ENCODE measurements around the gene PLEKHG1.

Gene PLEKHG1

DNA sequence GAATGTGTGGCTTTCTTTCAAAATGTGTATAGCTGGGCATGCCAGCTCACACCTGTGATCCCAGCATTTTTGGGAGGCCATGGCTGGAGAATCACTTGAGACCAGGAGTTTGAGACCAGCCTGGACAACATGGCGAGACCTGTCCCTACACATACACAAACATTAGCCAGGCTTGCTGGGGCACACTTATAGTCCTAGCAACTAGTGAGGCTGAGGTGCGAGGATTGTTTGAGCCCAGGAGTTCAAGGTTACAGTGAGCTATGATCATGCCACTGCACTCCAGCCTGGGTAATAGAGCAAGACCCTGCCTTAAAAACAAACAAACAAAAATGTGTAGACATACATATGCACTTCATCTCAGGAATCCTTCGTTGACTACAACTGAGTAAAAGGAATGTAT, 31.1 kb upstream of the PLEKHG1 start:
- peaks cover 0 to 4% of the 10 kb centered on the region in 2 donors for H3K27me3 ChIP-seq (ENCODE audit: control insufficient read depth in 2 of 2, insufficient read depth in 2 of 2, low read length in 2 of 2)
- no peak overlapping the region for H3K4me3 ChIP-seq (ENCODE audit: low read length in 2 of 2)
- peaks cover 0 to 8% of the 10 kb centered on the region in 2 donors for H3K4me1 ChIP-seq (ENCODE audit: control insufficient read depth in 2 of 2, insufficient read depth in 2 of 2, low read length in 2 of 2)
- H3K9ac ChIP-seq (ENCODE audit: low read depth in 1 of 2, low read length in 2 of 2) = no peak overlapping the region
- H3K27ac ChIP-seq (ENCODE audit: low read depth in 2 of 2, low read length in 2 of 2) = no peak overlapping the region
- no peaks in the 10 kb centered on the region for H3K36me3 ChIP-seq (ENCODE audit: control insufficient read depth in 2 of 2, insufficient read depth in 2 of 2, low read length in 2 of 2)
- no peaks in the 10 kb centered on the region for H3K9me3 ChIP-seq (ENCODE audit: control insufficient read depth in 2 of 2, low read length in 2 of 2)

DNA sequence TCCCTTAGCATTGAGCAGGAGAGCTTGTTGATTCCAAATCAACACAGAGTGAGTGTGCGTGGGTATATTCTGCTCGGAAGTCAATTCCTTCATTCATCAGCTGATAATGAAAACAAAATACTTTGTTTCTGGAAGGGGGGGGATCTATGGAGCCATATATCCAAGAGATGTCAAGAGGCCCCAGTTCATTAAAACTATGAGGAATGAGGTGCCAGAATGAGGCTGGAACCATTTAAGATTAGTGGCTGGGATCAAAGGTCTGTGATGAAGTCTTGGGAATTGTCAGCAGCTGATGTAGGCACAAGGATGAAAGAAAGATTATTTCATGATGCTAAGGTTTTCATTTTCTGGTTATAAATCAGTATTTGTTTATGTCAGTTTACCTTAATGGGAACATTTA, 30.5 kb upstream of the PLEKHG1 start:
- H3K36me3 ChIP-seq (ENCODE audit: control insufficient read depth in 2 of 2, insufficient read depth in 2 of 2, low read length in 2 of 2) = no peaks in the 10 kb centered on the region
- no peak overlapping the region for H3K9ac ChIP-seq (ENCODE audit: low read depth in 1 of 2, low read length in 2 of 2)
- H3K4me1 ChIP-seq (ENCODE audit: control insufficient read depth in 2 of 2, insufficient read depth in 2 of 2, low read length in 2 of 2) = peaks cover 0 to 8% of the 10 kb centered on the region in 2 donors
- H3K4me3 ChIP-seq (ENCODE audit: low read length in 2 of 2) = no peak overlapping the region
- H3K27me3 ChIP-seq (ENCODE audit: control insufficient read depth in 2 of 2, insufficient read depth in 2 of 2, low read length in 2 of 2) = peaks cover 0 to 4% of the 10 kb centered on the region in 2 donors
- no peak overlapping the region for H3K27ac ChIP-seq (ENCODE audit: low read depth in 2 of 2, low read length in 2 of 2)
- no peaks in the 10 kb centered on the region for H3K9me3 ChIP-seq (ENCODE audit: control insufficient read depth in 2 of 2, low read length in 2 of 2)

DNA sequence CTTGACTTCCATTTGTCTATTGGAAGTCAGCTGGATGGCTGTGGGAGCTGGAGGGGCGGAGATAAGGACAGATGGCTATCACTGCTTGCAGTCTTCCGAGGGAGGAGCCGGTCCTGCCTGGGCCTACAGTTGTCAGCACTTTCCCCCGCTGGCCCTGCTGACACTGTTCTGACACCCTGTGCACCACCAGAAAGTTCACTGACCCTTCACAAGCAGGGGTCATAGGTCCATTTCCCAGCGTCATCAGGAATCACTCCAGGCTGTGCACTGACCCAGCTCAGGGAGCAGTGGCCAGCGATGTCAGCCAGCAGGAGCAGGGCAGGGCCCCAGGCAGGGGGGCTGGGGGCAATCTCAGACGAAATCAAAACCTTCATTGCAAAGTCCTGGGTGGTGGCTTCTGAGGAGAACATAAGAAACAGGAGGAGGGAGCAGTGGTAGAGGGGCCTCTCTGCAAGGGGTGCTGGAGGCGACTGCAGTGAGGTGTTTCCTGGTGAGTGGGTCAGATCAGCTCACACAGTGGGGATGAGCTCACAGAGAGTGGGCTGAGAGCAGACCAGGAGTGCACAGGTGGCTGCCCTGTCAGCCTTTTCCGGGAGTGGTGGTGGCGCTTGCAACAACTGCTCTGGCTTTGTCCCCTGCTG, 26.5 kb upstream of the PLEKHG1 start:
- Histone ChIP-seq H3K9ac (ENCODE audit: low read depth in 1 of 2, low read length in 2 of 2) (no peak overlapping the region), H3K36me3 (ENCODE audit: control insufficient read depth in 2 of 2, insufficient read depth in 2 of 2, low read length in 2 of 2) (no peaks in the 10 kb centered on the region), H3K9me3 (ENCODE audit: control insufficient read depth in 2 of 2, low read length in 2 of 2) (no peaks in the 10 kb centered on the region), H3K27me3 (ENCODE audit: control insufficient read depth in 2 of 2, insufficient read depth in 2 of 2, low read length in 2 of 2) (peaks cover 0 to 4% of the 10 kb centered on the region in 2 donors), H3K4me1 (ENCODE audit: control insufficient read depth in 2 of 2, insufficient read depth in 2 of 2, low read length in 2 of 2) (no peaks in the 10 kb centered on the region), H3K27ac (ENCODE audit: low read depth in 2 of 2, low read length in 2 of 2) (no peak overlapping the region), H3K4me3 (ENCODE audit: low read length in 2 of 2) (no peak overlapping the region)

DNA sequence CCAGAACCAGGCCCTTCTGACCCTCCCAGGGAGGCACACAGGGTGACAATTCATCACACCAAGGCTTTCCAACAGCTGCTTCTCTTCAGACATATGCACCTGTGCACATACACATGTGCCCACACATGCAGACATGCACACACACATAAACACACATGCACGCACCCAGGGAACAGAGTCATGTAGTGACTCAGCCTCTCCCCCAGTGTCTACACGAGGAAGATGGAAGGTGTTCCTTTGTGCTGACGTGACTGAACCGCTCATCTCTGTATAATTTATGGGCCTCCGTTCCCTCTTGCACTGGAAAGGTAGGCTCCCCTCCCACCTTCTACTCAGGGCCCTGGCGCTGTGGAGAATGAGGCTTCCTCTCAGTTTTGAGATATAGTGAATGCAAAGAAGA, 23.8 kb upstream of the PLEKHG1 start:
- Histone ChIP-seq H3K4me3 (ENCODE audit: low read length in 2 of 2) (no peak overlapping the region), H3K9me3 (ENCODE audit: control insufficient read depth in 2 of 2, low read length in 2 of 2) (no peaks in the 10 kb centered on the region), H3K9ac (ENCODE audit: low read depth in 1 of 2, low read length in 2 of 2) (no peak overlapping the region), H3K27ac (ENCODE audit: low read depth in 2 of 2, low read length in 2 of 2) (no peak overlapping the region), H3K4me1 (ENCODE audit: control insufficient read depth in 2 of 2, insufficient read depth in 2 of 2, low read length in 2 of 2) (no peaks in the 10 kb centered on the region), H3K27me3 (ENCODE audit: control insufficient read depth in 2 of 2, insufficient read depth in 2 of 2, low read length in 2 of 2) (peaks cover 0 to 2% of the 10 kb centered on the region in 2 donors), H3K36me3 (ENCODE audit: control insufficient read depth in 2 of 2, insufficient read depth in 2 of 2, low read length in 2 of 2) (no peaks in the 10 kb centered on the region)

DNA sequence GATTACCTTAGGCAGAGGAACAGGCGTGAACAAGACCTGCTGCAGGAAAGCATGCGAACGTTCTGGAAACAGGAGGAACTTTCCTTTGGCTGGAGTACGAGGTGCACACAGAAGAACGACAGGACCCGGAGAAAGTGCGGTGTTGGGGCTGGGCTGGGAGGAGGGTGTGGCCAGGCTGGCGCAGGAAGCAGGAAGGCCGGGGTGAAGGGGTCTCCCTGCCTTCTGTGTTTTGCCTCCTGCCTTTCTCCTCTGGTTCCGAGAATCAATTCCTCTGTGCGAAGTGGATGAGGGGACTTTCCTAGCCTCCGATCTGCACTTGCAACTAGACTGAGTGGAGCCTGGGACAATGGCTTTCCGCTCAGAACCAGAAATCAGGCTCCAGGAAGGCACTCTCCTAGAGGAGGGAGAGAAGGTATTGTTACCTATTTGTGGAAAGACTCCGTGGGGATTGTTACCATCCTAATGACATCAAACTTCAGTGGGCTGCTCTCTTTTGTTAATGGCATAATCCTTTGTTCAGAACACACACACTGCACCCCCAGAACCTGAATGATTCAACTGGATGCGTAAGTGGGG, 22.9 kb upstream of the PLEKHG1 start:
- Histone ChIP-seq H3K27me3 (ENCODE audit: control insufficient read depth in 2 of 2, insufficient read depth in 2 of 2, low read length in 2 of 2) (no peaks in the 10 kb centered on the region), H3K4me3 (ENCODE audit: low read length in 2 of 2) (no peak overlapping the region), H3K4me1 (ENCODE audit: control insufficient read depth in 2 of 2, insufficient read depth in 2 of 2, low read length in 2 of 2) (no peaks in the 10 kb centered on the region), H3K9me3 (ENCODE audit: control insufficient read depth in 2 of 2, low read length in 2 of 2) (no peaks in the 10 kb centered on the region), H3K27ac (ENCODE audit: low read depth in 2 of 2, low read length in 2 of 2) (no peak overlapping the region), H3K9ac (ENCODE audit: low read depth in 1 of 2, low read length in 2 of 2) (no peak overlapping the region), H3K36me3 (ENCODE audit: control insufficient read depth in 2 of 2, insufficient read depth in 2 of 2, low read length in 2 of 2) (no peaks in the 10 kb centered on the region)

DNA sequence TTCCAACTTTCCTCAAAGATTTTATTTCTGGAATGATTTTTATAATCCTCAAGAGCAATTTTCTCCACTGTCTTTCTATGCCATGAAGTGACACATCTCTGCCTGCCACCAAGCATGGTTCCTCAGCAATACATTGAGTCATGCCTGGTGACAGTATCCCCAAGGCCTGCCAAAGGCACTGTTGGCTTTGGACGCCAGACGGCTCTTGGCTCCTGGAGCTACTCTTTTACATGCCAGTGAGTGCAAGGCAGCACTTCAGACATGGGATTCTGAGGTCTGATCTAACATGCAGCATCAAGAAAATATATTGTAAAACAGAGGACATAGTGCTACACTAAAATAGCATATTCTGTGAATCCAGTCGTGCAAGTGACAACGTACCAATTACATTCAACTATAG, 20.1 kb upstream of the PLEKHG1 start:
- H3K27ac ChIP-seq (ENCODE audit: low read depth in 2 of 2, low read length in 2 of 2) = no peak overlapping the region

DNA sequence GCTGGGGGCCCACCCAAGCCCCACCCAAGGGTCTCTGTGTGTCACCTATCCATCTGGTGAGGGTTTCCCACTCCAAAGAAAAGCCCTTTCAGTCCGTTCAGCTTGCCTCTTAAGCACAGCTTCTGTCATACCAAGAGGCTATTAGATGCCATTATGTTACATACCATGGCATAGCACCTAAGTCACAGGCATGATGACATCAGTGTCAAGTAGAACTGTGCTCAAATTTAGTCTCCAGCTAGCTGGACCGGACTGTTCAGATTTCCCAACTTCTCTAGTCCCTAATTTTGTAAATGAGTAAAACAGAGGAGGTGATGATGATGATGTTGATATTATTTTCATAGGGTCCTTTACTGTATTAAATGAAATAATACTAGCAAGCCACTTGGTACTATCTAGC, 19.2 kb upstream of the PLEKHG1 start:
- no peak overlapping the region for H3K4me3 ChIP-seq (ENCODE audit: low read length in 2 of 2)
- no peak overlapping the region for H3K9ac ChIP-seq (ENCODE audit: low read depth in 1 of 2, low read length in 2 of 2)
- no peaks in the 10 kb centered on the region for H3K9me3 ChIP-seq (ENCODE audit: control insufficient read depth in 2 of 2, low read length in 2 of 2)

More for the DNA sequence above, 20.1 kb upstream of the PLEKHG1 start:
- no peak overlapping the region for H3K4me3 ChIP-seq (ENCODE audit: low read length in 2 of 2)
- H3K4me1 ChIP-seq (ENCODE audit: control insufficient read depth in 2 of 2, insufficient read depth in 2 of 2, low read length in 2 of 2) = no peaks in the 10 kb centered on the region
- H3K9ac ChIP-seq (ENCODE audit: low read depth in 1 of 2, low read length in 2 of 2) = no peak overlapping the region
- no peaks in the 10 kb centered on the region for H3K9me3 ChIP-seq (ENCODE audit: control insufficient read depth in 2 of 2, low read length in 2 of 2)
- no peaks in the 10 kb centered on the region for H3K27me3 ChIP-seq (ENCODE audit: control insufficient read depth in 2 of 2, insufficient read depth in 2 of 2, low read length in 2 of 2)
- no peaks in the 10 kb centered on the region for H3K36me3 ChIP-seq (ENCODE audit: control insufficient read depth in 2 of 2, insufficient read depth in 2 of 2, low read length in 2 of 2)

DNA sequence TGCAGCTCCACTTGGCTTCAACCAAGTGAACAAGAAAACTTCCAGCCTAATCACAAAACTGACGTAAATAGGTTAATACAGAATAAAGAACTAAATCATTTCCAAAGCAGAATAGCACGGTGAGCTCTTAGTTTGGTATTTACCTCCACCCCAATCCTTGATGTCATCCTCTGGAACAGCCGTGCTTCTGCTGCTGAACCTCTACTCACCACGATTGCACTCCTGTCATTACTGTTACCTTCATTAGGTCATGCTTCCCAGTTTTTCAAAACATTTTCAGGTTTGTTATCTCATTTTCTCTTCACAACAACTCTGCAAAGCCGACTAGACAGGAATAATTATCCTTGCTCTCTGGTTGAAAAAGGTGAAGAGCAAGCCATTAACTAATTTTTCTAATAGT, 15.6 kb upstream of the PLEKHG1 start:
- H3K36me3 ChIP-seq (ENCODE audit: control insufficient read depth in 2 of 2, insufficient read depth in 2 of 2, low read length in 2 of 2) = no peaks in the 10 kb centered on the region

More for the DNA sequence above, 19.2 kb upstream of the PLEKHG1 start:
- H3K27me3 ChIP-seq (ENCODE audit: control insufficient read depth in 2 of 2, insufficient read depth in 2 of 2, low read length in 2 of 2) = no peaks in the 10 kb centered on the region
- no peaks in the 10 kb centered on the region for H3K4me1 ChIP-seq (ENCODE audit: control insufficient read depth in 2 of 2, insufficient read depth in 2 of 2, low read length in 2 of 2)
- H3K27ac ChIP-seq (ENCODE audit: low read depth in 2 of 2, low read length in 2 of 2) = no peak overlapping the region
- H3K36me3 ChIP-seq (ENCODE audit: control insufficient read depth in 2 of 2, insufficient read depth in 2 of 2, low read length in 2 of 2) = no peaks in the 10 kb centered on the region

DNA sequence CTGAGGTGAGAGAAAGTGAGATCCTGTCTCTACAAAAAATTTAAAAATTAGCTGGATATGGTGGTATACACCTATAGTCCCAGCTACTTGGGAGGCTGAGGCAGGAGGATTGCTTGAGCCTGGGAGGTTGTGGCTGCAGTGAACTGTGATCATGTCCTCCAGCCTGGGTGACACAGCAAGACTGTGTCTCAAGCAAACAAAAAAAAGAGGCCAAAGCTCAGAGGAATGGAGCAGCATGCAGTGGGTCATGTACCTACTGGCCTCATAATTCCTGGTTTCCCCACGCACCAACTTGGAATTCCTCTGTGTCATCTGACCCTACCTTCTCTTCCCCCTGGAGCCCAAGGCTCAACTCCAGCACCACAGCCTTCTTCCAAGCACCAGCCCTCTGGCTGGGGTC, 15.1 kb upstream of the PLEKHG1 start:
- Histone ChIP-seq H3K27ac (ENCODE audit: low read depth in 2 of 2, low read length in 2 of 2) (no peak overlapping the region), H3K9me3 (ENCODE audit: control insufficient read depth in 2 of 2, low read length in 2 of 2) (no peaks in the 10 kb centered on the region), H3K4me1 (ENCODE audit: control insufficient read depth in 2 of 2, insufficient read depth in 2 of 2, low read length in 2 of 2) (no peaks in the 10 kb centered on the region), H3K4me3 (ENCODE audit: low read length in 2 of 2) (no peak overlapping the region), H3K27me3 (ENCODE audit: control insufficient read depth in 2 of 2, insufficient read depth in 2 of 2, low read length in 2 of 2) (no peaks in the 10 kb centered on the region), H3K9ac (ENCODE audit: low read depth in 1 of 2, low read length in 2 of 2) (no peak overlapping the region), H3K36me3 (ENCODE audit: control insufficient read depth in 2 of 2, insufficient read depth in 2 of 2, low read length in 2 of 2) (no peaks in the 10 kb centered on the region)

More for the DNA sequence above, 15.6 kb upstream of the PLEKHG1 start:
- Histone ChIP-seq H3K27me3 (ENCODE audit: control insufficient read depth in 2 of 2, insufficient read depth in 2 of 2, low read length in 2 of 2) (no peaks in the 10 kb centered on the region), H3K27ac (ENCODE audit: low read depth in 2 of 2, low read length in 2 of 2) (no peak overlapping the region), H3K4me3 (ENCODE audit: low read length in 2 of 2) (no peak overlapping the region), H3K4me1 (ENCODE audit: control insufficient read depth in 2 of 2, insufficient read depth in 2 of 2, low read length in 2 of 2) (no peaks in the 10 kb centered on the region), H3K9me3 (ENCODE audit: control insufficient read depth in 2 of 2, low read length in 2 of 2) (no peaks in the 10 kb centered on the region), H3K9ac (ENCODE audit: low read depth in 1 of 2, low read length in 2 of 2) (no peak overlapping the region)

DNA sequence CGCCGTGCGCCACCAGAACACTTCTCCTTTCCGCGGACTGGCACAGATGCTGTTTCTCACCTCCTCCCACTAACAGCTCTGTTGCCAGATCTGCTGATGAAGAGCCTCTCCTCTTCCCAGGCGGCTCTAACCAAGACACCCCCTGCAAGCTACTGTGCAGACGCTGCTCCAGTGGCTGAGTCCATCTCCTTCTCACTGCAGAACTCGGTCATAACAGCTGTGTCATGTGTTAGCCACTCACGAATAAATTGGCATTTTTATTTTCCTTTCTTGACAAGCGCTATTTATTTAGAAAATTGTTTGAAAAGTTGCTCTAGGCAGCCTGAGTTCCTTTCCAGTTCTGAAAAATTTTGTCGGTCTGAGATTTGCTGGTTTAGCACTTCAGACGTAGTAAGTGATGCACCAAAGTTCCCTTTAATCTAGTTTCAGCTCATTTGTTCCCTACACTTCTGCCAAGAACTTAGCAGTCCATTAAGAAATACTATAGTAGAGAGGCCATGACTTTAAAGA, 12.8 kb upstream of the PLEKHG1 start:
- no peaks in the 10 kb centered on the region for H3K27me3 ChIP-seq (ENCODE audit: control insufficient read depth in 2 of 2, insufficient read depth in 2 of 2, low read length in 2 of 2)
- H3K9ac ChIP-seq (ENCODE audit: low read depth in 1 of 2, low read length in 2 of 2) = no peak overlapping the region
- no peaks in the 10 kb centered on the region for H3K9me3 ChIP-seq (ENCODE audit: control insufficient read depth in 2 of 2, low read length in 2 of 2)
- H3K4me3 ChIP-seq (ENCODE audit: low read length in 2 of 2) = no peak overlapping the region
- no peaks in the 10 kb centered on the region for H3K36me3 ChIP-seq (ENCODE audit: control insufficient read depth in 2 of 2, insufficient read depth in 2 of 2, low read length in 2 of 2)
- peak overlapping the region in 1 of 2 donors; percentile 28 for H3K27ac ChIP-seq (ENCODE audit: low read depth in 2 of 2, low read length in 2 of 2)
- no peaks in the 10 kb centered on the region for H3K4me1 ChIP-seq (ENCODE audit: control insufficient read depth in 2 of 2, insufficient read depth in 2 of 2, low read length in 2 of 2)

Measured in mucosa of rectum (tissue), 2 donors.